Measurements from ENCODE around the gene UBASH3B.
"Not testable (repeated sequence)": the region's sequence is repeated elsewhere in the genome, so short reads cannot be mapped to it uniquely, and the experiment has no call there.

The UBASH3B gene

DNA sequence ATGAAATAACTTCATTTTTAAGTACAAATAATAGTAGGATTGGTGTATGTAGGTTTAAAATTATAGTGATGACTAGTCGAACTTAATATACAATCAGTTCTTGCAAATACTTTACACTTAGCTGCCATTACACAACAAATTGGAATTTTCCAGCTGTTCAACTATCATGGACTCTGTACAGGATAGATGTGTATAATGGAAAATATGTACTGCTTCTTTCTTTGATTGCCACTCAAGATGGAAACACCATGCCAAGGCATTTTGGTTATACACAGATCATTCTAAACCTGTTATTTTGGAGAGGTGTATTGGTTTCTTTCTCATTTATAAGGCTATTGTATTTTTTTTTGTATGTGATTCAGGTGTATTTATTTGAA lies 158.4 kb downstream of the UBASH3B start:
- no peak for DNase-seq (ENCODE audit: low spot score)

DNA sequence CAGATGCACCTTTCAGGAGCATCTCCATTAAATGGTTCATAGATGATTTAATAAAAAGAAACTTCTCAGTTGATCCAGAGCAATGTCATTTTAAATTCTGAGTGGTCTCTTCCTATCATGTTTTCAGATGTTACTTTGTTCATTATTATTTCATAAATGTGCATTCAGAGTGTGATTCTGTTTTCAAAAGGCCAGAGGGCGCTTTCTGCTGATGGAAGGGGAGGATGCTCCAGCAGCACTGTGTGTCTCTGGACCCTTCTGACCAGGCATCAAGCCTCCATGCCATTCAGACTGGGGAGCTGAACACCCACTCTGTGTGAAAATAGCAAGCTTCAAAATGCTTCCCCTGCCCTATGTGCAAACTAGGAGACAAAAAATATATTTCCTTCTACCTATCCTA lies 158.9 kb downstream of the UBASH3B start:
- no peak for DNase-seq (ENCODE audit: low spot score)

DNA sequence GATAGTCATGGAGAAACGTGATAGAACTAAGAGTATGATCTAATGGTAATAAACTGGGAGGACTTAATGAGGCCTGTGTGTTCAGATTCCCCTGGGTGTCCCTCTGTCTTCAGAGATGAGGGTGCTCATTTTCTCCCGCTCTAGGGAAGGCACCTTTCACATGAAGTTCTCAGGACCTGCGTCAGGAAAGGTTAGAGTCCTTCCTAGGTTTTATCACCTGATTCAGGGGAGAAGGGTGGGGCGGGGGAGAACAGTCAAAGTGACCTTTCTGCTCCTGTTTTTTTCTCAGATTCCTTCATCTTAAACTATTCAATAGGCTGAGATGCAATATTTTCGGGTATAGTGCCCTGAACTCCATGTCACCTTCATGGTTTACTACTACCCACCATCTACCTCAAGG lies 160.4 kb downstream of the UBASH3B start:
- no peak for DNase-seq (ENCODE audit: low spot score)

DNA sequence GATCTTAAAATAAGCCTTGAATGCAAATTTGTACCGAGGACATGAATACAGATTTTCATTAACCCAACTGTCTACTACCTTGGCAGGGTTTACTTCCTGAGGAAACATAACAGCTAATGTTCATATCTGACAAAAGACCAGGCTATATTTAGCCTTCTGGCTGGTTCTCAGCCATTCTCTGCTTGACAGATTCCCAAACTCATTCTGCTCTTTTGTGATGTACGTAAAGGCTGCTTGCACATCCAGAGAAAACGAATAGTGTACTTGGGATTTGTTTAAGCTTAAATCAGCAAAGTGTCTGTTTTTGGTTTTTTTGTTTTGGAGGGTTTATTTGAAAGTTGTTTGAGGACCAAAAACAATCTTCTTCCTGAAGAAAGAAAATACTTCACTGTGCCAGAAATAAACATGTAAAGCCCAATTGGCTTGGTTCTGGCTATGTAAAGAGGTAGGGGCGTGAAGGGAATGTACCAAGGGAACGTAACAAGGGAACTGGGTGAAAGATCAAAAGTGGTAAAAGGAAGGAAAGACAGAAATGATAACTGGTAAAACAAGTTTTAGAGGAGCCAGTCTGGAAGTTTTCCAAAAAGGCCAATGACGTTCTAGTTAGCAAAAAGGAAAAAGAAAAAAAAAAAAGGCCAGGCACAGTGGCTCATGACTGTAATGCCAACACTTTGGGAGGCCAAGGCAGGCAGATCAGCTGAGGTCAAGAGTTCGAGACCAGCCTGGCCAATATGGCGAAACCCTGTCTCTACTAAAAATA lies 161.4 kb downstream of the UBASH3B start:
- DNase-seq (ENCODE audit: low spot score): no peak

DNA sequence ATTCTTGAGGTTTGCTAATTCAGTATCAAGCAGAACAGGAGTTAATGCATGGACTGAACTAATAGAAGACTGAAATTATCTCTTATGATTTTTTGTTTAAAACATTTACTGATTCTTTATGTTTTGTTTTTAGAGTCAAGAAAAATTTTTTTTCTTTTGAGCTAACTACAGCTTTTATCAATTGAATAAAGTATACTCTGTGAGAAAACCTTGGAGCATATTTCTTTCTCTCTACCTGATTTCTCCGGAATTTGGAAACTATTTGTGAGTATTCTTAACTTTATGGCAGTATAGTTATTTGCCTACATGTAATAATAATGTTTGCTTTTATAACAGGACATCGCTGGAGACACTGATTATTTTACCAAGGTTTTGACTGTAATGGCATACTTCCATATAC lies 164.6 kb downstream of the UBASH3B start:
- no peak for DNase-seq (ENCODE audit: low spot score)

DNA sequence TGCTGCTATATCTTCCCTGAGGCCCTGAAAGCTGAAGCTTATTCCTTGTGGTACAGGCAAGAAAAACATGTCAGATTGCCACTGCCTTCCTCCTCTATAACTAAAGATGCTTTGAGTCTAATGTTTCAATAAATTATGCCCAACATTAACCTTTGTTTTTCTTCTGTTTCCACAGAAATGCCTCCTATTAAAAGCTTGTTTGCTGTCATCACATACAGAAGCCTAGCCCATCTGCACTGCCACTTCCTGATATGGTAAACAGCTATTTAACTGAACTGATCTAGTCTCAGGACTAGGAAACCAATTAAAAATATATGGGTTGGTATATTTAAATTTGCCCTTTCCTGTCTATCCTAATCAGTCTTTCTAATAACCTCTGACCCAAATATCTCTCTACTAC lies 165.6 kb downstream of the UBASH3B start:
- no peak for DNase-seq (ENCODE audit: low spot score)

DNA sequence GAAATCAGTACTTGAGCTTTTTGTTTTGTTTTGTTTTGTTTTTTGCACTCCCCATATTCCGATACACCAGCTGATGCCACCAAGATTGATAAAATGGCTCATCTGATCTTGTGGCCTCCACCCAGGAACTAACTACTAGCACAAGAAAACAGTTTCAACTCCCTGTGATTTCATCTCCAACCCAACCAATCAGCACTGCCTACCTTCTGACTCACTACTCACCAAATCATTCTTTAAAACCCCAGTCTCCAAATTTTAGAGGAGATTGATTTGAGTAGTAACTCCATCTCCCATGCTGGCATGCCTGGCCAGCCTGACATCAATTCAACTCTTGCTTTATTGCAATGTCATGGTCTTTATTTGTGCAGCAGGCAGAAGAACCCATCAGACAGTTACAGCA lies 166.7 kb downstream of the UBASH3B start:
- DNase-seq (ENCODE audit: low spot score): no peak

DNA sequence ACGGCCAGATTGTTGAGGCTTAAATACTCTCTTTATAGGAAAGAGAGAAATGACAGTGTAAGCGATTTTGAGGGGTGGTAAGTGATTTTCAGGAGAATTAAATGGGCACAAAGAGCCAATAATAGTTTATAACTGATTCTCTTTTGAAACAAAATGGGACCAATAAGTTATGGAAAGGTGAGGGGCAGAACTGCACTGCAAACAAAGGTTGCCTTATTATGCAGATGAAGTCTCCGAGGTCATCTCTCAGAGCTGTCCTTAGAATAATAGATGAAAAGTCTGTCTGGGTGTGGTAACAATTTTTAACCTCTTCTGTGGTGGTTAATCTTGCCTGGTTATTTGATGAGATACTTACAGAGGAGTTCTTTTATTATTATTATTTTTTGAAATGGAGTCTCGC lies 168.0 kb downstream of the UBASH3B start:
- no peak for DNase-seq (ENCODE audit: low spot score)

DNA sequence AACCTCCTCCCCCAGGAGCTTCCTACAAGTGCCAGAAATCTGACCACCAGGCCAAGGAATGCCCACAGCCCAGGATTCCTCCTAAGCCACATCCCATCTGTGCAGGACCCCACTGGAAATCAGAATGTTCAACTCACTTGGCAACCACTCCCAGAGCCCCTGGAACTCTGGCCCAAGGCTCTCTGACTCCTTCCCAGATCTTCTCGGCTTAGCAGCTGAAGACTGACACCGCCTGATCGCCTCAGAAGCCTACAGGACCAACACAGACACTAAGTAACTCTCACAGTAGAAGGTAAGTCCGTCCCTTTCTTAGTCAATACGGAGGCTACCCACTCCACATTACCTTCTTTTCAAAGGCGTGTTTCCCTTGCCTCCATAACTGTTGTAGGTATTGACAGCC lies 173.8 kb downstream of the UBASH3B start:
- DNase-seq (ENCODE audit: low spot score): not testable (repeated sequence)

DNA sequence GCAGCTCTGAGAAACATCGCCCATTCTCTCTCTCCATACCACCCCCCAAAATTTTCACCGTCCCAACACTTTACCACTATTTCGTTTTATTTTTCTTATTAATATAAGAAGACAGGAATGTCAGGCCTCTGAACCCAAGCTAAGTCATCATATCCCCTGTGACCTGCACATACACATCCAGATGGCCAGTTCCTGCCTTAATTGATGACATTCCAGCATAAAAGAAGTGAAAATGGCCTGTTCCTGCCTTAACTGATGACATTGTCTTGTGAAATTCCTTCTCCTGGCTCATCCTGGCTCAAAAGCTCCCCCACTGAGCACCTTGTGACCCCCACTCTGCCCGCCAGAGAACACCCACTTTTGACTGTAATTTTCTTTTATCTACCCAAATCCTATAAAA lies 176.8 kb downstream of the UBASH3B start:
- not testable (repeated sequence) for DNase-seq (ENCODE audit: low spot score)

DNA sequence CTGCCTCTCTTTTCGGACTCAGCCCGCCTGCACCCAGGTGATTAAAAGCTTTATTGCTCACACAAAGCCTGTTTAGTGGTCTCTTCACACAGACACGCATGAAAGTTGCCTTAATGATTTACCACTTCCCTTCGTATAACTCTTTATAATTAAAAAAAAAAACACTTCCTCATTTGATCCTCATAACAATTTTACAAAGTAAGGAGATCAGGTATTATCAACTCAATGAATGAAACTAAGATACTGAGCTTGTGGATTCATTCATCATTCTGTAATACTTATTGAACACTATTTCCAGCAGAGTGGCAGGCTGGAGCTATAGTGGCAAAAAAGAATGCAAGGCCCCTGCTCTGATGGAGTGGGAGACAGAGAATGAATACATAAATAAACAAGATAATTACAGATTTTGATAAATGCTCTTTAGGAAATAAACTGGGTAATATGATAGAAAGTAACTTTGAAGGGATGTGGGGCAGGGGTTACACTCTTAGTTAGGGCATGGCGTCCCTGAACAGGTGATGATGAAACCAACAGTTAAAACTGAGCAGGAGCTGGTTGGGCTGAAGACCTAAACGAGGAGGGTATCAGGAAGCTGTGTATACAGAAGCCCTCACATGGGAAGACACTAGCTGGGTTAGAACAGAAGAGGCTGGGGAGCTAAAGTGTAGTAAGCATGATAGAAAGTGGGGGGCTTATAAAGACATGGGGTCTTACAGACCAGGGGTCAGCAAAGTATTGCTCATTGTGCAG lies 177.4 kb downstream of the UBASH3B start:
- DNase-seq (ENCODE audit: low spot score): no peak

DNA sequence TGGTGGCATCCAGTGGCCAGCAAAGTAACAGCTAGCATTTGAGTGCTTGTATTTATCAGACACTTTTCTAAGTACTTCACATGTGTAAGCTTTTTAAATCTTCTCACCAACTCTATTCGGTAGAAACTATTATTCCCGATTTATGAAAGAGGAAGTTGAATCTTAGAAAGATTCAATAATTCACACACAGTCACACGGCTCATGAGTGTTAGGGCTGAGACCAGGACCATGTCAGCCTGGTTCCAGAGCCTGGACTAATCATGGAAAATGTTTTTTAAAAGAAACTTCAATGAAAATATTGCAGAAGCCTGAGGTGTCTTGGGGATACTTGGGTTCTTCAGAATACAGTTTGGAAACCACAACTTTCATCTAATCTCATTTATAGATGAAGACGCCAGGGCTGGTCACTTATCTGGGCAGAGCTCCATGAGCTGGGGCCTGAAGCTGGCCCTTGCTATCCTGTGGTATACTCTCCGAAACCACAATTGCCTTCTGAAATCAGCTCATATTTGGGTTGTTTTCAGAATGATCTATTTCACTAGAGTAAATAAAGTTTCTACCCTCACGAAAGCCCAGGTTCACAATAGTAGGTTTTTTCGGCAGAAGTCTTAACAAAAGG lies 178.4 kb downstream of the UBASH3B start:
- DNase-seq (ENCODE audit: low spot score): no peak

DNA sequence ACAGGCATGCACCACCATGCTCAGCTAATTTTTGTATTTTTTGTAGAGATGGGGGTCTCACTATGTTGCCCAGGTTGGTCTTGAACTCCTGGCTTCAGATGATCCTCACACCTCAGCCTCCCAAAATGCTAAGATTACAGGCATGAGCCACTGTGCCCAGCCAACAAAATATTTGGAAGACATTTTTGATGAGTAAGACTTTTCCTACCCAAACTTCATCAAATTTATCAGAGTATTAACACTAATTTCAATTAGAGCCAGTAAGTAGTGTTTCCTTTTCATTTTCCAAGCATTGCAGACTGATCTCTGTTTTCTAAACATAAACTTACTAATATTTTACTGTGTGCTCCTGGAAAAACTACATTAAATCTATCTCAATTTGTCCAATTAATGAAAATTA lies 181.4 kb downstream of the UBASH3B start:
- DNase-seq (ENCODE audit: low spot score): no peak

DNA sequence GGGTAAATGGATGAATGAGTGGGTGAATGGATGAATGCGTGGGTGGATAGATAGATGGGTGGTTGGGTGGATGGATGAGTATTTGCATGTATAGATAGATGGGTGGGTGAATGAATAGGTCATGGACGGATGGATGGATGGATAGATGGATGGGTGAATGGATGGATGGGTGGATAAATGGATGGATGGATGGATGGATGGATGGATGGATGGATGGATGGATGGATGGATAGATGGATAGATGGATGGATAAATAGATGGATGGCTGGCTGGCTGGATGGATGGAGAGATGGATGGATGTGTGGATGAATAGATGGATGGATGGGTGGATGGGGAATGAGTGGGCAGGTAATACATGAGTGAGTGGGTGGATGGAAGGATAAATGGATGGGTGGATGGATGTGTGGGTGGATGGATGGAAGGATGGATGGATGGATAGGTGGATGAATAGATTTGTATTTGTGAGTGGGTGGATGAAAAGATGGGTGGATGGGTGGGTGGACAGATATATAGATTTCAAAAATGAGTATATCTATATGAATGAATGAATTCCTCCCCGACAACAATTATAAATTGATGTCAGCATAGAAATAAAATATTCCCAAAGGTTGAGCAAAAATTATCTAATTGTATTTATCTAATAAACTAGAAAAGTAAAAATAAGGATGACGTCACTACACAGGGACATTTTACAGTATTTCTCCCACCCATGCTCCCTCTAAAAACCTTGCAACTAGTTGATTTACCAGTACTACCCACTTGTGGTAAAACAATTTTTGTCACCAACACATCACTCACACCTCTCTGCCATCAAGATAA lies 182.2 kb downstream of the UBASH3B start:
- no peak for DNase-seq (ENCODE audit: low spot score)

DNA sequence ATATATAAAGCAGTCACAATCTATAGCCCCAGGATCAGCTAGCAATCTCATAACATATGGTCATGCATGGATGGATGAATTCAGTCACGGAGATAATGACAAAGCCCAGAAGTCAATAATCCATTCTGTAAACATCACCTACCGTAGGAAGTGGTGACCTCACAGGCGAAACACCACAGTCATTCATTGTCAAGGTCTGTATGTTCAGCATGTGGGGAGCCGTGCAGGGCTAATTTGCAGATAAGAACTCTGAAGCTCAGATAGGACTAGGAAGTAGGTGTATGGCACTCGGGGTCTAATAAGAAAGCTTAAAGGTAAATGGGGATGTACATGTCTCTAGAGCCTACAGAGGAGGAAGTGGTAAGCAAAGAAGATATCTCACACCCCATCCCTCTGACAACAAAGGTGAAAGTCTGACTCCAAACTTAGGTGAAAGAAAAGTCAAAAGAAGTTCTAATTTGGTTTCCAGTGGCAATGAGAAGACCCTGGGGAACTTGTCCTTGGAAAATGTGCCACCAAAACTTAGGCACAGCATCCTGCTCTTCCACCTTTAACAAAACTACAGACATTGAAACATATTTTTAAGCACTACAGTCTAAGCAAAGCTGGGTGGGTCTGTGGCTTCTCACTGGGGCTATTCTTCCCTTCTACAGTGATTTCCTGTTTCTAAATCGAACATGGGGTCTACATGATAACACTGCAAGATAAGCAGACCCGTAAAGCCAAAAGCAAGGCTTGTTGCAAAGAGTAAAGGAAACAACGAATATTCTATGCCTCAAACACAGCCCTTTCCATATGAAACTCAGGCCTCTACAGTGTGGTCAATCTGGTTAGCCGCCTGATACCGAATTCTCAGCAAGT lies 188.0 kb downstream of the UBASH3B start:
- no peak for DNase-seq (ENCODE audit: low spot score)

DNA sequence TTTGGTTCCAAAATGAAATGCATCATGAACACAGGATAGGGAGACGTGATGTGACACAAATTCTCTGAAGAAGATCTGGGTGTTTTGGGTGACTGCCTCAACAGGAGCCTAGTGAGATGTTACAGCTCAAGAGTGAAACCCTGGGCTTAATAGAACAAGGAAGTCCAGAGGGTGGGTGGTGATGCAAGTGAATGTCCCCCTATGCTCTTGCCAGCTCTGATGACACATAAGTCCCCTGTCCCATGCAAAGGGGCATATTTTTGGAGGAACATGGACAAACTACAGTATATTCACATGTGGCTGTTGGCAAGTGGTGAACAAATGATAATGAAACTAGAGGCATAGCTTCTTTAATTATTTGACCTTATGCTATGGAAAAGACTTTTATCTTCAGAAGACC lies 191.9 kb downstream of the UBASH3B start:
- no peak for DNase-seq (ENCODE audit: low spot score)

DNA sequence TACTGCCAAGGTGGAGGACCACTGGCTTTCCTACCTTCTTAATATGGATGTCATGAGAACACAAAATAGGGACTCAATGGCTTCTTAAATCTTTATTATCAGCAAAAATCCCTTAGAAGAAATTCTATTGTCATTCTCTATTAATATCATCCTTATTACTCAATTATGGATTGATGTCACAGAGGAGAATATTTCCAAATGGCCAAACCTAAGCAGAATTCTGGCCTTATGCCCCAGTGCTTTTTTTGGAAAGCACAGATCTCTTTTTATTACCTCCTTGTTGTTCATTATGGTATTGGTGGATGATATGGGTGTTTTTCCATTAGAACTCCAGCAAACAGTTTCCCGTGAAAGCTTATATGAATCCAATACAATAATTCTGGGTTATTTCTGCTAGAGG lies 192.7 kb downstream of the UBASH3B start:
- DNase-seq (ENCODE audit: low spot score): no peak

DNA sequence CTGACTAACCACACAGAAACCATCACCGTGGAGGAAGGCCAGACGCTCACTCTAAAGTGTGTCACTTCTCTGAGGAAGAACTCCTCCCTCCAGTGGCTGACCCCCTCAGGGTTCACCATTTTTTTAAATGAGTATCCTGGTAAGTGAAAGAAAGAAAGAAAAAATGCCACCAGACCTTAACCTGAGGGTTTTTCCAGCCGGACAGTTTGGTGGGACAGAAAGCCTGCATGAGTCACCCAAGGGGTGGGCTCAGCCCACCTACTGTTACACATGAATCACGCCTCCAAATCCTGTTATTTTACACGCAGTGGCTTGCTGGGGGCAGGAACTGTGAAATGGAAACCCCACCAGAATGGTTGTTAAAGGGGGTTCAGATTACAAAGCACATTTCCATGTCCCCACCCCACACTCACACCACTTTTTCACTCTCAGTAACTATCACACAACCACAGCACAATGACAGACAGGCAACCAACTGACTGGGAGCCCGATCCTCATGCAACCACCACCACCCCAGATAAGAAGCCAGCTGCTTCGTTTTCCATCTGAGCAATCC lies 194.6 kb downstream of the UBASH3B start:
- DNase-seq (ENCODE audit: low spot score): no peak

DNA sequence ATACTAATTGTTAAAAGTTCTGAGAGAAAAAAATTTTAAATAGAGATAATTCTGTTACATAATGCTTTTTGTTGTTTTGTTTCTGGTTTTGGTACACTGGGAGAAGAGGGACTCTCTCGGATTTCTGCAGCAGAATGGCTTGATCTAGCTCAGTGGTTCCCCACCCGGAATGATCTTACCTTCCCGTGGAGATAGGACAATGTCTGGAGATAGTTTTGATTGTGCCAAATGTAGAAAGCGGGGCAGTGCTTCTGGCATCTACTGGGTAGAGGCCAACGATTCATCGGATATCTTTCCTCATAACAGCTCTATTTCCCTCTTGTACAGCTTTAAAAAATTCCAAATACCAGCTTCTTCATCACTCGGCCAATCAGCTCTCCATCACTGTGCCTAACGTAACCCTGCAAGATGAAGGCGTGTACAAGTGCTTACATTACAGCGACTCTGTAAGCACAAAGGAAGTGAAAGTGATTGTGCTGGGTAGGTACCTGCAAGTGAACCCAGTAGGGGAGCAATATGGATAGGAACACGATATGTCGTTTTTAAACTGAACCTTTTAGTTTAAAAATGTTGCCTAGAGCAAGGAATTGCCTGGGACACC lies 195.9 kb downstream of the UBASH3B start:
- DNase-seq (ENCODE audit: low spot score): no peak

DNA sequence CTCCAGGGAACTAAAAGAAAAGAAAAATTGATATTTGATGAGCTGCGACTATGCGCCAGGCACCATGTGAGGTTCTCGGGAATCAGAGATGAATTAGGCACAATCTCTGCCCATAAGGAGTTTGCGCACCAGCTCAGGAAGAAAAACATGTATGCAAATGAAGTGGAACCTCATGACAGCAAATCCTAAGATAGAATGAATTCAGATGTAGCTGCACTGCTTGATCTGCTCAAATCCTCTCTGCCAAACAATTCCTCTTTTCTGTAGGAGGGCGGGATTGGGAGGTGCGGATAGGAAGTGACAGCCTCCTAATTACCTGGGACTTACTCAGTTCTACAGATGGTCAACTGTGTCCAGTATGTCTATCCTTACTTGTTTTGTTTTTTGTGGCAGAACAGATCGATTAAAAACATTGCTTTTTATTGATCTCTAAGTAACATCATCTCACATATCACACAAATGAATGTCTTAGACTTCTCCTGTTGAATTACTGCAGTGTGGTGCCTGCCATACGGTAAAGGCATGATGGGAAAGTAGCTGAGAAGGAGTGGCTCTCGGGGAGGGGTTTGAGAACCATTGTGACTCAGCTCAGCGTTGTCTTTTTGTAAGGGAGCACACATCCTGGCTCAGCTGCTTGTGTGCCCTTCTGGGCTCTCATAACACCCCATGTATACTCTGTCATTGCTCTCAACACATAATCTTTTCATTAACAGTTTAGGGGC lies 196.7 kb downstream of the UBASH3B start:
- DNase-seq (ENCODE audit: low spot score): no peak

All from ecto neural progenitor cell (in vitro differentiated cells).